Subcutaneous abdominal adipose tissue (tissue), 5 donors: ENCODE measurements around the gene PRPF6.
"Not testable (repeated sequence)": the region's sequence is repeated elsewhere in the genome, so short reads cannot be mapped to it uniquely, and the experiment has no call there.

Experiments
- H3K27ac ChIP-seq: one replicate; pipeline ENCODE4 v1.7.0; 2013; ENCODE audit warnings: low read depth, mild to moderate bottlenecking, inconsistent platforms, low read length, moderate library complexity
- H3K27me3 ChIP-seq, 5 donors: one replicate each; pipeline ENCODE4 v1.7.0; 2013; ENCODE audit warnings: low read length in 5 of 5, inconsistent platforms in 1 of 5; ENCODE audit not compliant: control insufficient read depth in 5 of 5, insufficient read depth in 4 of 5
- H3K36me3 ChIP-seq, 5 donors: one replicate each; pipeline ENCODE4 v1.7.0; 2013; ENCODE audit warnings: low read length in 5 of 5; ENCODE audit not compliant: control insufficient read depth in 5 of 5, insufficient read depth in 5 of 5
- H3K4me1 ChIP-seq, 5 donors: one replicate each; pipeline ENCODE4 v1.7.0; 2013; ENCODE audit warnings: low read length in 5 of 5, mild to moderate bottlenecking in 3 of 5, moderate library complexity in 1 of 5; ENCODE audit not compliant: control insufficient read depth in 5 of 5, insufficient read depth in 5 of 5
- H3K4me3 ChIP-seq, 5 donors: one replicate each; pipeline ENCODE4 v1.7.0; 2013; ENCODE audit warnings: low read length in 5 of 5, low read depth in 1 of 5
- H3K9ac ChIP-seq, 5 donors: one replicate each; pipeline ENCODE4 v1.7.0; 2013; ENCODE audit warnings: low read length in 5 of 5, mild to moderate bottlenecking in 4 of 5, moderate library complexity in 3 of 5
- H3K9me3 ChIP-seq, 5 donors: one replicate each; pipeline ENCODE4 v1.7.0; 2013; ENCODE audit warnings: low read length in 5 of 5; ENCODE audit not compliant: control insufficient read depth in 5 of 5
- donor health status: healthy.
- donor health status: healthy.
- donor health status: healthy.
- donor health status: healthy.
- donor health status: healthy.

Gene PRPF6

DNA sequence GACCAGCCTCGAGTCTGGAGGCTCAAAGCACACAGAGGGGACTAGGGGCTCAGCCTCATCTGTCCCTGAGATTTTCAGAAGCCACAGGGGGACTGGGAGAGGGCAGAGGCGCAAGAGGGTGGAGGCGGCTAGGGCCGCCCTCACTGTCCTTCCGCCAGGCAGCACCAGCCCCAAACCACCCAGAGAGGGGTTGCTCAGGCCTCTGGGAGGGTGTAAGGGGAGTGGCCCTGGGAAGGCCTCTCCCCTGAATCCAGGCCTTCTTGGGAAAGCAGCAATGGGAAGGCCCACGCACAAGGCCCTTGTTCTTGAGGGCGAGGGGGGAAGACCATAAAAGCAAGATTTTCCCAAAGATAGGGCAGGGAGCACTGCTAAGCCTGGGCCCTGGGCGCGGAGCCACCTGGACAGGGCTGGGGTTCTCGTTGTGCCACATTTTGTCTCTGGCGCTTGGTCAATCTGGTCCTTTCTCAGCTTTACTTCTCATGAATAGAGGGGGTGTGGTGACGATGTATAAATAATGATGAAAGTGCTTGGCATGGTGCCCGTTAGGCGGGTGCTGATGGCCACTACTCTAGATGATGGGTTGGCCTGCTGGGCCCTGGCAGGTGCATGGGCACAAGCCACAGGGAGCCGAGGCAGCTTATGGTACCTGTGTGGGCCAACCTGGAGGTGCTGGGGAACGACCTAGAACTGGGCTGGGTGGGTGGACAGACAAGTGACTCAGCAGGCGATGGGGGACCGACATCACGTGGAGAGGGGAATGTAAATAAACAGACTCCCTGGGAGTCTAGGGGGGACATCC is 6.3 kb upstream of the PRPF6 start:
- Histone ChIP-seq H3K4me1 (peaks cover 8 to 42% (median 29%) of the 10 kb centered on the region in 5 donors), H3K9me3 (no peaks in the 10 kb centered on the region), H3K27me3 (peaks cover 0 to 3% (median 0%) of the 10 kb centered on the region in 5 donors), H3K36me3 (no peaks in the 10 kb centered on the region), H3K27ac (no peak overlapping the region), H3K9ac (no peak overlapping the region), H3K4me3 (no peak overlapping the region)

- not testable (repeated sequence) for H3K9ac ChIP-seq, H3K36me3 ChIP-seq, H3K4me3 ChIP-seq, H3K9me3 ChIP-seq, H3K27ac ChIP-seq, H3K27me3 ChIP-seq
- peaks cover 11 to 48% (median 38%) of the 10 kb centered on the region in 5 donors for H3K4me1 ChIP-seq
These were observed 4.4 kb upstream of the PRPF6 start for GRCh38 chr20:63976511-63976910.

GRCh38 chr20:63976980-63977738 is 3.8 kb upstream of the PRPF6 start:
- Histone ChIP-seq H3K9me3 (no peaks in the 10 kb centered on the region), H3K4me3 (no peak overlapping the region), H3K9ac (no peak overlapping the region), H3K27ac (no peak overlapping the region), H3K36me3 (no peaks in the 10 kb centered on the region), H3K4me1 (peaks cover 14 to 53% (median 44%) of the 10 kb centered on the region in 5 donors), H3K27me3 (peaks cover 0 to 3% (median 0%) of the 10 kb centered on the region in 5 donors)

GRCh38 chr20:63977739-63978276 is 3.1 kb upstream of the PRPF6 start:
- Histone ChIP-seq H3K27me3 (peaks cover 0 to 3% (median 0%) of the 10 kb centered on the region in 5 donors), H3K9me3 (no peaks in the 10 kb centered on the region), H3K36me3 (peaks cover 0 to 3% (median 1%) of the 10 kb centered on the region in 5 donors), H3K9ac (peak overlapping the region in 1 of 5 donors; percentile 35), H3K4me1 (peaks cover 11 to 53% (median 48%) of the 10 kb centered on the region in 5 donors), H3K4me3 (no peak overlapping the region), H3K27ac (no peak overlapping the region)

- peaks cover 9 to 49% (median 43%) of the 10 kb centered on the region in 5 donors for H3K4me1 ChIP-seq
- no peaks in the 10 kb centered on the region for H3K9me3 ChIP-seq
- peaks cover 0 to 10% (median 6%) of the 10 kb centered on the region in 5 donors for H3K36me3 ChIP-seq
- peak overlapping the region in 4 of 5 donors; percentile 51 to 71 (median 64) for H3K4me3 ChIP-seq
- H3K27me3 ChIP-seq = peaks cover 0 to 3% (median 0%) of the 10 kb centered on the region in 5 donors
- no peak overlapping the region for H3K27ac ChIP-seq
- peak overlapping the region in 3 of 5 donors; percentile 48 to 80 (median 51) for H3K9ac ChIP-seq
These were observed 2.4 kb upstream of the PRPF6 start for GRCh38 chr20:63978319-63979228.

- no peaks in the 10 kb centered on the region for H3K9me3 ChIP-seq
- H3K9ac ChIP-seq = peak overlapping the region in 2 of 5 donors; percentile 48 to 80
- H3K27ac ChIP-seq = no peak overlapping the region
- peak overlapping the region in 4 of 5 donors; percentile 51 to 71 (median 64) for H3K4me3 ChIP-seq
- H3K36me3 ChIP-seq = peaks cover 0 to 15% (median 7%) of the 10 kb centered on the region in 5 donors
- H3K27me3 ChIP-seq = peaks cover 0 to 3% (median 0%) of the 10 kb centered on the region in 5 donors
- H3K4me1 ChIP-seq = peaks cover 9 to 42% (median 38%) of the 10 kb centered on the region in 5 donors
These were observed 1.7 kb upstream of the PRPF6 start for GRCh38 chr20:63979229-63979556.

GRCh38 chr20:63979557-63980316 is 1.2 kb upstream of the PRPF6 start, which contains the start of gene SAMD10:
SAMD10 (minus strand) TSS chr20:63979642; CDS start chr20:63979467, 175 bp downstream.
- H3K4me1 ChIP-seq = peaks cover 9 to 41% (median 37%) of the 10 kb centered on the region in 5 donors
- H3K4me3 ChIP-seq = peak within 1 kb of the TSS; percentile 62 to 95 (median 82)
- H3K9me3 ChIP-seq = no peaks in the 10 kb centered on the region
- peaks cover 4 to 21% (median 12%) of the 10 kb centered on the region in 5 donors for H3K36me3 ChIP-seq
- H3K27me3 ChIP-seq = peaks cover 0 to 3% (median 0%) of the 10 kb centered on the region in 5 donors
- peak within 1 kb of the TSS; percentile 16 for H3K27ac ChIP-seq
- peak within 1 kb of the TSS in 4 of 5 donors; percentile 27 to 80 (median 50) for H3K9ac ChIP-seq

- peak overlapping the region in 2 of 5 donors; percentile 13 to 89 for H3K9ac ChIP-seq
- H3K4me3 ChIP-seq = peak overlapping the region; percentile 62 to 95 (median 82)
- H3K4me1 ChIP-seq = peaks cover 9 to 41% (median 37%) of the 10 kb centered on the region in 5 donors
- H3K36me3 ChIP-seq = peaks cover 5 to 27% (median 18%) of the 10 kb centered on the region in 5 donors
- no peaks in the 10 kb centered on the region for H3K9me3 ChIP-seq
- H3K27ac ChIP-seq = peak overlapping the region; percentile 16
- peaks cover 0 to 3% (median 0%) of the 10 kb centered on the region in 5 donors for H3K27me3 ChIP-seq
These were observed 571 bp upstream of the PRPF6 start for GRCh38 chr20:63980317-63980805.
